Transverse colon (tissue), 3 donors: Measurements from ENCODE around the gene MCC.

Experiments
- POLR2A ChIP-seq: fragments of 450-650 bp; IDR thresholded peaks from one replicate; pipeline ENCODE4 v1.6.1; 2016; ENCODE audit warnings: antibody characterized with exemption, mild to moderate bottlenecking, moderate library complexity
- TF ChIP-seq, protein P1 (sequence below), 5 experiments: fragments of 200-600 bp in 3 of 5; fragments of 450-650 bp in 2 of 5; sonication (generic) in 3 of 5; IDR thresholded peaks; 1 replicate in 2 of 5; 2 replicates in 3 of 5; pipeline ENCODE4 v1.5.1; 2016 to 2017; ENCODE audit warnings: antibody characterized with exemption in 5 of 5, inconsistent platforms in 3 of 5, mild to moderate bottlenecking in 2 of 5, moderate library complexity in 1 of 5

DNA sequence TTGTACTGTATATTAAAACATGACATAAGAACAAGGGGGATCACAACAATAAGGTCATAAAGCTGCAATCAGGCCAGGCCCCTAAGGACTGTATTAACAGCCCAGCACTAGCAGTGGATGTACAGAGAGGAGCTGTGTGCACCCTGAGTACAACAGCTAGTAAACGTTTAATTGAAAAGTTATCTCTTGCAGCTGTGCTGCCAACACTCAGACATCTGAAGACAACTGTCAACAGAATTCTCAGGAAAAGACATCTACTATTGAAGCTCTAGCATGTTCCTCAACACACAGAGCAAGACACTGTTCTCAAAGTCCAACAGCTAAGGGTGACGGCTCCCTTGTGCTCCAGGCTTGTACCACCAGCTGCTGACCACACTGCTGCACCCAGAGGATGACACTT lies 312.1 kb downstream of the MCC start:
- TF ChIP-seq, protein P1, sequence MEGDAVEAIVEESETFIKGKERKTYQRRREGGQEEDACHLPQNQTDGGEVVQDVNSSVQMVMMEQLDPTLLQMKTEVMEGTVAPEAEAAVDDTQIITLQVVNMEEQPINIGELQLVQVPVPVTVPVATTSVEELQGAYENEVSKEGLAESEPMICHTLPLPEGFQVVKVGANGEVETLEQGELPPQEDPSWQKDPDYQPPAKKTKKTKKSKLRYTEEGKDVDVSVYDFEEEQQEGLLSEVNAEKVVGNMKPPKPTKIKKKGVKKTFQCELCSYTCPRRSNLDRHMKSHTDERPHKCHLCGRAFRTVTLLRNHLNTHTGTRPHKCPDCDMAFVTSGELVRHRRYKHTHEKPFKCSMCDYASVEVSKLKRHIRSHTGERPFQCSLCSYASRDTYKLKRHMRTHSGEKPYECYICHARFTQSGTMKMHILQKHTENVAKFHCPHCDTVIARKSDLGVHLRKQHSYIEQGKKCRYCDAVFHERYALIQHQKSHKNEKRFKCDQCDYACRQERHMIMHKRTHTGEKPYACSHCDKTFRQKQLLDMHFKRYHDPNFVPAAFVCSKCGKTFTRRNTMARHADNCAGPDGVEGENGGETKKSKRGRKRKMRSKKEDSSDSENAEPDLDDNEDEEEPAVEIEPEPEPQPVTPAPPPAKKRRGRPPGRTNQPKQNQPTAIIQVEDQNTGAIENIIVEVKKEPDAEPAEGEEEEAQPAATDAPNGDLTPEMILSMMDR (IDR thresholded peaks at IDR 0.05), result no peak
- TF ChIP-seq POLR2A, result no peak
